G401 (cell line): ENCODE results near the gene ARFGAP2. TPM values are rescaled to one million over a fixed set of nuclear protein-coding genes. Genes with fewer than 3 reads are reported as not detected.

Source experiments
- DNase-seq: peaks from one replicate; pipeline ENCODE4 v3.0.0-alpha.2; 2015; ENCODE audit warnings: low spot score
- in situ Hi-C: cut with HindIII; loops from 2 replicates; pipeline ENCODE4 v1.10.0; 2016; ENCODE audit warnings: low sequenced_read_pairs, mixed read lengths
- total RNA-seq: library from RNA; depleted of rRNA; stranded (reverse); fragments of >200 nt; shearing (Covaris generic); gene quantifications from 2 replicates; pipeline ENCODE4 v1.2.3, GENCODE V29; 2014

Gene ARFGAP2
- total RNA-seq, 1 experiment from 2014 or later = 166 TPM

GRCh38 chr11:47177846-47178245, 1.2 kb upstream of the ARFGAP2 start:
- no peak for DNase-seq
- in situ Hi-C loops = no loop called here

- in situ Hi-C loops = no loop called here
- DNase-seq = peak; percentile 84
These were observed 658 bp upstream of the ARFGAP2 start for GRCh38 chr11:47177229-47177845.

GRCh38 chr11:47175746-47176327, 842 bp downstream of the ARFGAP2 start:
- no peak for DNase-seq
- in situ Hi-C loops = no loop called here

- in situ Hi-C loops = no loop called here
- DNase-seq = no peak
These were observed 3.8 kb downstream of the ARFGAP2 start for GRCh38 chr11:47172740-47173336.

GRCh38 chr11:47171856-47172255, 4.8 kb downstream of the ARFGAP2 start:
- no peak for DNase-seq
- in situ Hi-C loops = no loop called here

- DNase-seq = no peak
- in situ Hi-C loops = no loop called here
These were observed 5.4 kb downstream of the ARFGAP2 start for GRCh38 chr11:47171061-47171838.

GRCh38 chr11:47166368-47166767, 10.3 kb downstream of the ARFGAP2 start:
- in situ Hi-C loops = no loop called here

GRCh38 chr11:47165253-47165840, 11.3 kb downstream of the ARFGAP2 start:
- DNase-seq = no peak
- in situ Hi-C loops = no loop called here

More at GRCh38 chr11:47166368-47166767, 10.3 kb downstream of the ARFGAP2 start:
- DNase-seq = no peak

- in situ Hi-C loops = no loop called here
- DNase-seq = no peak
These were observed 12.4 kb downstream of the ARFGAP2 start for GRCh38 chr11:47164321-47164720.

GRCh38 chr11:47163898-47164297, 12.8 kb downstream of the ARFGAP2 start:
- no peak for DNase-seq
- in situ Hi-C loops = no loop called here

- in situ Hi-C loops = no loop called here
- no peak for DNase-seq
These were observed 13.5 kb downstream of the ARFGAP2 start for GRCh38 chr11:47163193-47163592.

- in situ Hi-C loops = no loop called here
- DNase-seq = no peak
These were observed 14.3 kb downstream of the ARFGAP2 start for GRCh38 chr11:47162426-47162825.

- in situ Hi-C loops = no loop called here
- DNase-seq = no peak
These were observed 14.8 kb downstream of the ARFGAP2 start for GRCh38 chr11:47161890-47162289.

- in situ Hi-C loops = no loop called here
- DNase-seq = peak; percentile 75
These were observed 15.4 kb downstream of the ARFGAP2 start for GRCh38 chr11:47161134-47161854.

GRCh38 chr11:47160753-47161133, 15.9 kb downstream of the ARFGAP2 start:
- in situ Hi-C loops = no loop called here
- no peak for DNase-seq

- in situ Hi-C loops = no loop called here
- DNase-seq = no peak
These were observed 18.4 kb downstream of the ARFGAP2 start for GRCh38 chr11:47158242-47158641.

GRCh38 chr11:47157805-47158204, 18.9 kb downstream of the ARFGAP2 start:
- in situ Hi-C loops = no loop called here
- DNase-seq = no peak

GRCh38 chr11:47156951-47157350, 19.7 kb downstream of the ARFGAP2 start:
- DNase-seq = no peak
- in situ Hi-C loops = no loop called here

- in situ Hi-C loops = no loop called here
- peak; percentile 78 for DNase-seq
These were observed 20.3 kb downstream of the ARFGAP2 start for GRCh38 chr11:47156333-47156732.
